GM21367 (cell line): ENCODE results near the gene GABBR2.

Source experiments
- ATAC-seq: cut with Tn5 transposase; IDR thresholded peaks from one replicate; pipeline ENCODE4 v1.9.1; 2021; ENCODE audit not compliant: unreplicated experiment

GABBR2 gene

GRCh38 chr9:98708933-98709911, at the start of gene GABBR2:
TSS of gene GABBR2 (minus strand) at chr9:98708935. CDS start at chr9:98708737, 198 bp downstream.
- no peak for ATAC-seq

GRCh38 chr9:98755006-98755618, 46.4 kb upstream of the GABBR2 start:
- no peak for ATAC-seq

GRCh38 chr9:98751210-98751609, 42.5 kb upstream of the GABBR2 start:
- ATAC-seq = no peak

GRCh38 chr9:98750364-98751060, 41.8 kb upstream of the GABBR2 start:
- no peak for ATAC-seq

GRCh38 chr9:98747476-98747875, 38.7 kb upstream of the GABBR2 start:
- ATAC-seq = no peak

GRCh38 chr9:98745470-98745869, 36.7 kb upstream of the GABBR2 start:
- no peak for ATAC-seq

GRCh38 chr9:98743818-98744611, 35.3 kb upstream of the GABBR2 start:
- no peak for ATAC-seq

- ATAC-seq = no peak
These were observed 34.6 kb upstream of the GABBR2 start for GRCh38 chr9:98743329-98743728.

- ATAC-seq = no peak
These were observed 33.9 kb upstream of the GABBR2 start for GRCh38 chr9:98742325-98743280.

- no peak for ATAC-seq
These were observed 31.6 kb upstream of the GABBR2 start for GRCh38 chr9:98740226-98740881.

- ATAC-seq = no peak
These were observed 30.0 kb upstream of the GABBR2 start for GRCh38 chr9:98738741-98739140.

GRCh38 chr9:98736226-98736625, 27.5 kb upstream of the GABBR2 start:
- no peak for ATAC-seq

- no peak for ATAC-seq
These were observed 24.1 kb upstream of the GABBR2 start for GRCh38 chr9:98732801-98733200.

GRCh38 chr9:98732091-98732490, 23.4 kb upstream of the GABBR2 start:
- no peak for ATAC-seq

- no peak for ATAC-seq
These were observed 22.1 kb upstream of the GABBR2 start for GRCh38 chr9:98730871-98731270.

GRCh38 chr9:98728500-98728899, 19.8 kb upstream of the GABBR2 start:
- no peak for ATAC-seq

GRCh38 chr9:98727428-98727827, 18.7 kb upstream of the GABBR2 start:
- no peak for ATAC-seq

GRCh38 chr9:98726735-98727134, 18.0 kb upstream of the GABBR2 start:
- no peak for ATAC-seq
